Trophoblast cell (in vitro differentiated cells and primary cell): ENCODE data around the gene PSTPIP1.

ENCODE experiments used
- DNase-seq, 2 donors: peaks; one replicate each; pipeline ENCODE4 v3.0.0-alpha.2; 2016
- H2AFZ ChIP-seq: 2 replicates; pipeline ENCODE4 v1.6.1; 2013; ENCODE audit warnings: low read length, moderate library complexity, mild to moderate bottlenecking; ENCODE audit not compliant: insufficient read depth, poor library complexity
- H2AK5ac ChIP-seq: 2 replicates; pipeline ENCODE4 v1.6.1; 2013; ENCODE audit warnings: mild to moderate bottlenecking, low read length
- H2BK120ac ChIP-seq: 2 replicates; pipeline ENCODE4 v1.6.1; 2013; ENCODE audit warnings: low read length, mild to moderate bottlenecking, moderate library complexity; ENCODE audit not compliant: insufficient read depth, poor library complexity
- H2BK12ac ChIP-seq: 2 replicates; pipeline ENCODE4 v1.6.1; 2013; ENCODE audit warnings: mild to moderate bottlenecking, low read length, moderate library complexity
- H2BK5ac ChIP-seq: 2 replicates; pipeline ENCODE4 v1.6.1; 2013; ENCODE audit warnings: low read length, low read depth, moderate library complexity, mild to moderate bottlenecking; ENCODE audit not compliant: poor library complexity
- H3K14ac ChIP-seq: 2 replicates; pipeline ENCODE4 v1.6.1; 2013; ENCODE audit warnings: mild to moderate bottlenecking, low read length
- H3K18ac ChIP-seq: 2 replicates; pipeline ENCODE4 v1.6.1; 2013; ENCODE audit warnings: mild to moderate bottlenecking, low read length
- H3K23ac ChIP-seq: 2 replicates; pipeline ENCODE4 v1.6.1; 2013; ENCODE audit warnings: low read length
- H3K27ac ChIP-seq: 2 replicates; pipeline ENCODE4 v1.5.1; 2013; ENCODE audit warnings: low read depth, mild to moderate bottlenecking, inconsistent platforms, low read length, moderate library complexity
- H3K27me3 ChIP-seq: 2 replicates; pipeline ENCODE4 v1.6.1; 2013; ENCODE audit warnings: inconsistent platforms, mild to moderate bottlenecking, low read length, moderate library complexity; ENCODE audit not compliant: insufficient read depth
- H3K36me3 ChIP-seq, 2 experiments: 1 replicate in 1 of 2; 2 replicates in 1 of 2; pipeline ENCODE4 v1.6.1; 2013; ENCODE audit warnings: low read length in 2 of 2, mild to moderate bottlenecking in 2 of 2, moderate library complexity in 1 of 2; ENCODE audit not compliant: insufficient read depth in 2 of 2, control insufficient read depth in 1 of 2
- H3K4ac ChIP-seq: 2 replicates; pipeline ENCODE4 v1.6.1; 2013; ENCODE audit warnings: low read depth, mild to moderate bottlenecking, low read length, moderate library complexity
- H3K4me1 ChIP-seq, 2 experiments: 1 replicate in 1 of 2; 2 replicates in 1 of 2; pipeline ENCODE4 v1.6.1; 2013; ENCODE audit warnings: low read length in 2 of 2, mild to moderate bottlenecking in 2 of 2, moderate library complexity in 1 of 2; ENCODE audit not compliant: insufficient read depth in 2 of 2, control insufficient read depth in 1 of 2
- H3K4me2 ChIP-seq: 2 replicates; pipeline ENCODE4 v1.6.1; 2013; ENCODE audit warnings: inconsistent platforms, mild to moderate bottlenecking, low read length, moderate library complexity
- H3K4me3 ChIP-seq: 2 replicates; pipeline ENCODE4 v1.5.1; 2013; ENCODE audit warnings: mild to moderate bottlenecking, low read depth, low read length, inconsistent platforms
- H3K79me1 ChIP-seq: one replicate; pipeline ENCODE4 v1.6.1; 2013; ENCODE audit warnings: low read length
- H3K79me2 ChIP-seq: 2 replicates; pipeline ENCODE4 v1.6.1; 2013; ENCODE audit warnings: low read length, mild to moderate bottlenecking; ENCODE audit not compliant: control insufficient read depth, insufficient read depth, poor library complexity
- H3K9ac ChIP-seq: 2 replicates; pipeline ENCODE4 v1.6.1; 2013; ENCODE audit warnings: mild to moderate bottlenecking, low read length
- H3K9me3 ChIP-seq: 2 replicates; pipeline ENCODE4 v1.6.1; 2013; ENCODE audit warnings: low read depth, mild to moderate bottlenecking, control low read depth, inconsistent platforms, low read length; ENCODE audit not compliant: insufficient read depth
- H4K12ac ChIP-seq: 2 replicates; pipeline ENCODE4 v1.6.1; 2013; ENCODE audit warnings: low read depth, mild to moderate bottlenecking, low read length, moderate library complexity
- H4K8ac ChIP-seq: 2 replicates; pipeline ENCODE4 v1.6.1; 2013; ENCODE audit warnings: low read depth, mild to moderate bottlenecking, low read length, moderate library complexity
- H4K91ac ChIP-seq: one replicate; pipeline ENCODE4 v1.6.1; 2013; ENCODE audit warnings: low read depth, mild to moderate bottlenecking, low read length, moderate library complexity
- WGBS: extraction: QIAGEN DNeasy Blood & Tissue Kit; methylation state at CpG from one replicate; pipeline ENCODE4 v1.1.7; 2013; ENCODE audit warnings: missing lambda C conversion rate; ENCODE audit not compliant: insufficient read length, insufficient coverage; ENCODE audit errors: extremely low coverage; 5-methylcytosine and 5-hydroxymethylcytosine counted together

Gene PSTPIP1

DNA sequence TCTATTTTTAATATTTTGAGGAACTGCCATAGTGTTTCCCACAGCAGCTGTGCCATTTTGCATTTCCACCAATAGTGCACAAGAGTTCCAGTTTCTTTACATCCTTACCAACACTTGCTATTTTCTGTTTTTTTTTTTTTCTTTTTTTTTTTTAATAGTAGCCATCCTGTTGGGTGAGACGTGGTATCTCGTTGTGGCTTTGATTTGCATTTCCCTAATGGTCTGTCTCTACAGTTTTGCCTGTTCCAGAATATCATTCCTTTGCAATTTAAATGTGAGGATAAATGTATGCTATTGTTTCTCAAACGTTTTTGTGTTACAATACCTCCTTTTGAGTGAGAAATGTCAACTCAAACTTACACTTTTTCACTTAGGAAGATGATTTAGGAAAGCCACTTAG is 41.0 kb upstream of the PSTPIP1 start:
- Histone ChIP-seq H3K4ac (no peak overlapping the region), H3K9me3 (no peaks in the 10 kb centered on the region), H4K8ac (no peak overlapping the region), H3K27me3 (no peaks in the 10 kb centered on the region), H3K4me3 (no peak overlapping the region), H3K79me1 (no peaks in the 10 kb centered on the region), H3K36me3 (peaks cover 2% of the 10 kb centered on the region in 2 experiments), H2AFZ (no peak overlapping the region), H2BK5ac (no peak overlapping the region), H3K18ac (no peak overlapping the region), H4K91ac (no peak overlapping the region), H4K12ac (no peak overlapping the region), H3K4me1 (no peaks in the 10 kb centered on the region), H3K9ac (no peak overlapping the region), H3K14ac (no peak overlapping the region), H2AK5ac (no peak overlapping the region), H2BK120ac (no peak overlapping the region), H3K27ac (no peak overlapping the region), H3K79me2 (no peaks in the 10 kb centered on the region), H3K23ac (no peak overlapping the region), H3K4me2 (no peak overlapping the region), H2BK12ac (no peak overlapping the region)
- no CpG with 5 or more reads among the region's 3 CpGs for WGBS
- DNase-seq = no peak

DNA sequence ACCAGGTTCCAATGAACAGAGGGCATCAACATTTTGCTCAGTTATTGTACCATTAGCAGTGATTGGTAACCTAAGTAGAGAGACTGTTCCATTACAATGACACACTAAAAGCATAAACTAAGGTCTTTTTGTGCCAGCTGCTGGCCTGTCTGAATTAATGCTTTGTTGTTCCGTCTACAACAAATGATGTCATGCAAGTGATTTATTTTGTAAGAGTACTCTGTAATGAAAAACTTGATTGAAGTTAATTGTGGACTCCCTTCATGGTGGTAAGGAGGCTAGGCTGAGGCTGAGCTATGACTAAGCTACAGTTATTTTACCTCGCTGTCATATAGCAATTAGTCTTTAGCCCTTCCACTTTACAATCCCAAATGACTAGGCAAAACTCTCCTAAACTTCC is 40.2 kb upstream of the PSTPIP1 start:
- no peak for DNase-seq
- Histone ChIP-seq H2BK5ac (no peak overlapping the region), H2BK12ac (no peak overlapping the region), H3K27ac (no peak overlapping the region), H3K9me3 (no peaks in the 10 kb centered on the region), H3K4me2 (no peak overlapping the region), H3K9ac (no peak overlapping the region), H2BK120ac (no peak overlapping the region), H3K4ac (no peak overlapping the region), H2AFZ (no peak overlapping the region), H3K4me3 (no peak overlapping the region), H4K8ac (no peak overlapping the region), H2AK5ac (no peak overlapping the region), H3K18ac (no peak overlapping the region), H4K12ac (no peak overlapping the region), H4K91ac (no peak overlapping the region), H3K27me3 (no peaks in the 10 kb centered on the region), H3K23ac (no peak overlapping the region), H3K79me2 (no peaks in the 10 kb centered on the region), H3K4me1 (no peaks in the 10 kb centered on the region), H3K14ac (no peak overlapping the region), H3K36me3 (peaks cover 2% of the 10 kb centered on the region in 2 experiments), H3K79me1 (no peaks in the 10 kb centered on the region)
- no CpG with 5 or more reads among the region's 2 CpGs for WGBS

DNA sequence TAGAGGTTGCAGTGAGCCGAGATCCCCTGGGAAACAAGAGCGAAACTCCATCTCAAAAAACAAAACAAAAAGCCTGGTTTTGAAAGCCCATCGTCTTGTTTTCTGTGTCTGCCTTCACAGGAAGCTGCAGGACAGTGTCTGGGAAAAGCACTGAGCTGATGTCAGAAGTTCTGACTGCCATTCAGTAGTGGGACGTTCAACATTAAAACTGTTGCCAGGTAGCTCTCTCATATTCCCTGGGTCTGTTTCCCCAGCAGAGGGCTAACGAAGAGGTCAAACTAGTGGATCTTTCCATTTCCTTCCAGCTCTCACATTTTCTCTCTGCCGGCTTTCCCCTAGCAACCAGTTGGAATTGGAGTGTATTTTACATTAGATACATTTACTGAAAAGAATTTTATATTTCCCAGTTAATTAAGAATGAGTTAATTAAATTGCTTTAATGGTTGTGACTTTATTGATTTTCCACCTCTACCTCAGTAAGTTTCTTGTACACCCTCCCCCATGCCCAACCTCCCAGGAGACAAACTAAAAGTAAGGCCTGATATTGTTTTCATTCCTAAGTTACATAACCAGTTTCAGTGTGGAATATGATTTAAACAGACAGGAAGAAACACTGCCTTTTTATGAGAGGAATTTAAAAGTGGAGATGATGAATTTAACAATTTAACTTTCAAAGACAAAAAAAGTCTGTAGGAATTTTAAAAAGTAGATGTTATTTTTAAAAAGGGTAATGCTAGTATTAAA is 33.5 kb upstream of the PSTPIP1 start:
- Histone ChIP-seq H2AFZ (no peak overlapping the region), H3K79me1 (peaks cover 2% of the 10 kb centered on the region), H2AK5ac (no peak overlapping the region), H4K12ac (no peak overlapping the region), H4K91ac (no peak overlapping the region), H3K27me3 (no peaks in the 10 kb centered on the region), H3K4me1 (peaks cover 4 to 14% of the 10 kb centered on the region in 2 experiments), H3K4me2 (no peak overlapping the region), H3K27ac (peak overlapping the region; percentile 5), H3K4ac (no peak overlapping the region), H2BK120ac (no peak overlapping the region), H3K9me3 (no peaks in the 10 kb centered on the region), H3K36me3 (no peaks in the 10 kb centered on the region), H3K18ac (no peak overlapping the region), H3K23ac (no peak overlapping the region), H2BK12ac (no peak overlapping the region), H4K8ac (no peak overlapping the region), H2BK5ac (no peak overlapping the region), H3K4me3 (no peak overlapping the region), H3K9ac (no peak overlapping the region), H3K14ac (no peak overlapping the region), H3K79me2 (no peaks in the 10 kb centered on the region)
- DNase-seq = no peak
- no CpG with 5 or more reads among the region's 6 CpGs for WGBS

DNA sequence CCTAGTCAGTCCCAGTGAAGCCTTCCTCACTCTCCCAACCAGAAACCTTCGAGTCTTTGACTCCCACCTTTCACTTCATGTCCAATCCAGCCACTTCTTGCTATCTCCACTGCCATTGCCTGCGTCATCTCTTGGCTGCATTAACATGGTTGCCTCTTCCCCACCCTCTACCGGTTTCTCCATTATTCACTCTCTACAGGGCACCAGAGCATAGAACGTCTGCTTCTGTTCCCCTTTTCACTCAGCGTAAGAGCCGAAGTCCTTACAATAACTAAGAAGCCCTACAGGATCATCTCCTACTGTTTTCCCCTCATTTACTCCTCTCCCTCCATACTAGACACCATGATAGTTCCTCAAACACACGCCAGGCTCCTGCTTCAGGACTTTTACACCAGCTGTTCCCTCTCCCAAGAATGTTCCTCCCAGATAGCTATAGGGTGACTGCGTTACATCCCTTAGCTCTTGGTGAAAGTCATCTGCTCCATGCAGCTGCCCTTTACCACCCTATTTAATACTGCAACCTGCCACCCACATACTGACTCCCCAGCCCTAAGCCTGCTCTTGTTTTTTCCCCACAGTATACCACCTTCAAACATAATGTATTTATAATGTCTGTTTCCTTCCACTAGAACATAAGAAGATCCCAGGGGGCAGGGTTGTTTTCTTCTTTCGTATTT is 32.5 kb upstream of the PSTPIP1 start:
- no peak overlapping the region for H3K4ac ChIP-seq
- H4K91ac ChIP-seq = no peak overlapping the region
- no peak overlapping the region for H3K18ac ChIP-seq
- H3K14ac ChIP-seq = no peak overlapping the region
- no peaks in the 10 kb centered on the region for H3K36me3 ChIP-seq
- WGBS = no CpG with 5 or more reads among the region's 9 CpGs
- peaks cover 4 to 17% of the 10 kb centered on the region in 2 experiments for H3K4me1 ChIP-seq
- H3K4me2 ChIP-seq = no peak overlapping the region
- H3K23ac ChIP-seq = no peak overlapping the region
- H3K79me1 ChIP-seq = peaks cover 2% of the 10 kb centered on the region
- no peak overlapping the region for H3K9ac ChIP-seq
- no peaks in the 10 kb centered on the region for H3K79me2 ChIP-seq
- no peaks in the 10 kb centered on the region for H3K27me3 ChIP-seq
- H2BK5ac ChIP-seq = no peak overlapping the region
- H3K27ac ChIP-seq = no peak overlapping the region
- H2BK12ac ChIP-seq = peak overlapping the region; percentile 79
- H3K9me3 ChIP-seq = no peaks in the 10 kb centered on the region
- no peak overlapping the region for H4K12ac ChIP-seq
- no peak for DNase-seq
- H3K4me3 ChIP-seq = no peak overlapping the region
- H2AK5ac ChIP-seq = no peak overlapping the region
- no peak overlapping the region for H2BK120ac ChIP-seq
- no peak overlapping the region for H4K8ac ChIP-seq
- no peak overlapping the region for H2AFZ ChIP-seq
